SJCRH30 (cell line): ENCODE data around the gene FAM184A. TPM values are rescaled to one million over a fixed set of nuclear protein-coding genes. Genes with fewer than 3 reads are reported as not detected.
"Not testable (repeated sequence)": the region's sequence is repeated elsewhere in the genome, so short reads cannot be mapped to it uniquely, and the experiment has no call there.

Experiments used
- DNase-seq, 2 experiments: peaks; one replicate each; pipeline ENCODE4 v3.0.0-alpha.2; 2015 to 2020
- H3K27ac ChIP-seq: fragments of 250-450 bp; sonication (Bioruptor Pico); 2 replicates; pipeline ENCODE4 v1.5.1; 2020; ENCODE audit warnings: mild to moderate bottlenecking, moderate library complexity
- H3K27me3 ChIP-seq: fragments of 250-450 bp; sonication (Bioruptor Pico); 2 replicates; pipeline ENCODE4 v1.5.1; 2020; ENCODE audit warnings: mild to moderate bottlenecking, moderate library complexity
- H3K36me3 ChIP-seq: fragments of 250-450 bp; sonication (Bioruptor Pico); 2 replicates; pipeline ENCODE4 v1.5.1; 2020; ENCODE audit warnings: mild to moderate bottlenecking, moderate library complexity
- H3K4me1 ChIP-seq: fragments of 250-450 bp; sonication (Bioruptor Pico); 2 replicates; pipeline ENCODE4 v1.5.1; 2020; ENCODE audit warnings: mild to moderate bottlenecking, moderate library complexity
- H3K4me3 ChIP-seq: fragments of 250-450 bp; sonication (Bioruptor Pico); 2 replicates; pipeline ENCODE4 v1.5.1; 2020; ENCODE audit warnings: mild to moderate bottlenecking, moderate library complexity
- H3K9me3 ChIP-seq: fragments of 250-450 bp; sonication (Bioruptor Pico); replicated peaks from 2 replicates; pipeline ENCODE4 v1.5.1; 2020; ENCODE audit warnings: mild to moderate bottlenecking, moderate library complexity
- total RNA-seq: library from RNA; depleted of rRNA; stranded (reverse); fragments of >200 nt; shearing (Covaris generic); gene quantifications from 2 replicates; pipeline ENCODE4 v1.2.3, GENCODE V29; 2014

The FAM184A gene
- total RNA-seq, 1 experiment from 2014 or later: 11.3 TPM

DNA sequence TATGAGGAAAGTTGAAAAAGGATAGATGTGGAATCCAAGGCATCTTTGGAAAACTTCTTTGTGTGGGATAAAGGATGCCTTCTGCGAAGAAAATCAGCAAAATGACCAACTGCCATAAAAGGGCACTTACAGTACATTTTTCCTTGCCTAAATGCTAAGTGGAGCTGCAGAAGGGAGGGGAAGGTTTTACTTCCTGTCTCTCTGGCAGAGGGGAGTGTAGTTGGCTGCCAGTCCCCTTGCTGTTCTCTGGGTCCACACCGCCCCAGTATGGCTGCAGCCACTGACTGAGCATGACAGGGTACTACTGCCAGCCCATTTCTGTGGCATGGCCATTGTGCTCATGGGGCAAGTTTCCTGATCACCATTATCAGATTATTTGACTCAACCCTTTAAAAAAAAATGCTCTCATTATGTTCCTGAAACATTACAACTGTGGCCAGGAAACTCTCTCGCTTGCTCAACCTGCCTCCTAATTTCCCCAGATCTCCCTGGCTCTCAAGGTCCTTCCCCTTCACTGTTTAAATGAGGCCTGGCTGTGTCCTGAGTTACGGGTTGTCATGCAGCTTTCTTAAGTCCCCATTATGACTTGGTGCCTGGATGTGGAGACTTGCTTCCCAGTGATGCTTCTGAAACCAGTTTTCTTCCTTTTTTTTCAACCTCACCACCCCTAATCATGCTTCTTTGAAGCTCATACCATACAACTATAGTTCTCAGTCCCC is 34.5 kb upstream of the FAM184A start:
- Histone ChIP-seq H3K4me3 (no peak overlapping the region), H3K36me3 (no peaks in the 10 kb centered on the region), H3K27ac (no peak overlapping the region), H3K27me3 (no peaks in the 10 kb centered on the region), H3K4me1 (no peaks in the 10 kb centered on the region), H3K9me3 (no peaks in the 10 kb centered on the region)
- DNase-seq: no peak

DNA sequence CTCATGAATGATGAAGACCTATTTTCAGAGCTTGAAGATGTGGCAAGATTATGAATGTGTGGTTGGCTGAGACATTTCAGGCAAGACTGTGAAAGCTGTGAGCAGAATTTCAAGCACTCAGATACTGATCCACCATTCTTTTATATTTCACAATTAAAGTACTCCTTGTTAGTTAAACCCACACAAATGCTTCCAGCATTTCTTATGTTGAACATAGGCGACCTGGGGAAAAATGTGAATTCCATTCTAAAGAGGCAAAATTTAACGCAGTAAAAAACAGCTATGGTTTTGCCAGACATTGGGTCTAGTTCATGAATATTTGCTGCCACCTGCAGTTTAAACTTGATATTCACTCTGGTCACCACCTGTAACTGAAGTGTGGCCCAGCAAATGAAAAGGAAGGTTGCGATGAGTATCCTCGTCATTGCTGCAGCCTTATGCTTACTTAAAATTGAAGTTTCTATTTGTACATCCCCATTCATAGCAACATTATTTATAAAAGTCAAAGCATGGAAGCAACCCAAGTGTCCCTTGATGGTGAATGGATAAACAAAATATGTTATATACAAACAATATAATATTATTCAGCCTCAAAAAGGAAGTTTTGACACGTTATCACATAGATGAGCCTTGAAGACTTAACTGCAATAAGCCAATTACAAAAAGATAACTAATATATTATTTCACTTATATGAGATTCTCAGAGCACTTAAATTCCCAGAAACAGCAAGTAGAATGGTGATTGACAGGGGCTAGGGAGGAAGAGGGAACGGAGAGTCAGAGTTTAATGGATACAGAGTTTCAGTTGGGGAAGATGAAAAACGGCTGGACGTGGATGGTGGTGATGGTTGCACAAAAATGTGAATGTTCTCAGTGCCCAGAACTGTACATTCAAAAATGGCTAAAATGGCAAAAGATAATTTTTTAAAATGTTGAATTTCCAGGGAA is 32.4 kb upstream of the FAM184A start:
- H3K27me3 ChIP-seq: no peaks in the 10 kb centered on the region
- no peak overlapping the region; the same call in 1 of the 2 replicates for H3K4me3 ChIP-seq
- no peaks in the 10 kb centered on the region for H3K9me3 ChIP-seq
- H3K27ac ChIP-seq: no peak overlapping the region
- H3K36me3 ChIP-seq: no peaks in the 10 kb centered on the region
- DNase-seq: peak; percentile 28 to 78
- no peaks in the 10 kb centered on the region for H3K4me1 ChIP-seq

DNA sequence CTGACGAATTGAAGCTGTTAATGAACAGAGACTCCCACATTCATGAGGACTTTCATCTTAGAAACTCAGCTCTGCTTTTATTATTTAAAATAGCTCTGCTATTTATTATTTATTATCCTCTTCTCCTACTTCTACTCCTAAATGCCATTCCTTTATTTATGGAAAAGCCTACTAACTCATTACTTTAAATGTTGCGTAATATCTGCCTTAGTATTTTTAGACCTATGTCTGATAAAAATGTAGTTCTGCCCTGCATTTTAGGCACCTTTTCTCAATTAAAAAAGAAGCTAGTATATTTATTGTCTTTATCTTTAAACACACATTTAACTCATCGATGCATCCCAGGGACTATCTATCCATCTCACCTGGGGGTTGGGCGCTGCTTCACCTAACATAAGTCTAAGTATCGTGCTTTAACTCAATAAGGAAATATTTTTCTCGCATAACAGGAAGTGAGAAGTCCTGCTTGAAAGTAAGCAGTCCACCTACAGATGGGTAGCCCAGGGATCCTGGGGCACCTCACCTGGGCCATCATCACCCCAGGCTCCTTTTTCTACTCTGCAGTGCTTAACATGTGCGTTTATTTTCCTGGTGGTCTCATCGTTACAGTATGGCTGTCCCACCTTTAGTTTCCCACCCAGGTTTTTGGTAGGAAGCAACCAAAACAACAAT is 31.3 kb upstream of the FAM184A start:
- no peaks in the 10 kb centered on the region for H3K9me3 ChIP-seq
- H3K36me3 ChIP-seq: no peaks in the 10 kb centered on the region
- no peak for DNase-seq
- no peak overlapping the region for H3K27ac ChIP-seq
- no peaks in the 10 kb centered on the region for H3K27me3 ChIP-seq
- no peak overlapping the region for H3K4me3 ChIP-seq
- H3K4me1 ChIP-seq: no peaks in the 10 kb centered on the region

DNA sequence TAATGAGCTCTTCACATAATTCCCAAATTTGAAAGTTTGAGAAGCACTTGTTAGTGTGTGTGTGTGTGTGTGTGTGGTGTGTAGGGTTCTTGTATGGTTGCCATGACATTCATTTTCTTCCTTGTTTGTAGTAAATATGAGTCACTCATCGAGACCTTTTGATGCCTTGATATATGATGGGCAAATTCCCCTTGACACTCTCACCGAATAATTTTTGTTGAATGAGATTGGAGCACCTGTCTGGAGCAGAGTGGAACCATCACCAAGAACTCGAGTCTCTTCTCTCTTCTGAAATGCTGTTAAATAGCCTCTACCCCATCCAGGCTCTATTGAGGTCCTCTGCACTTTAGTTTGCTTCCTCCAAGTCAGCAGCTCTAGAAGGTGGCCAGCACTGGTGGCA is 29.6 kb upstream of the FAM184A start:
- Histone ChIP-seq H3K9me3 (no peaks in the 10 kb centered on the region), H3K36me3 (no peaks in the 10 kb centered on the region), H3K27me3 (no peaks in the 10 kb centered on the region), H3K4me3 (no peak overlapping the region), H3K27ac (no peak overlapping the region), H3K4me1 (no peaks in the 10 kb centered on the region)
- DNase-seq: no peak

DNA sequence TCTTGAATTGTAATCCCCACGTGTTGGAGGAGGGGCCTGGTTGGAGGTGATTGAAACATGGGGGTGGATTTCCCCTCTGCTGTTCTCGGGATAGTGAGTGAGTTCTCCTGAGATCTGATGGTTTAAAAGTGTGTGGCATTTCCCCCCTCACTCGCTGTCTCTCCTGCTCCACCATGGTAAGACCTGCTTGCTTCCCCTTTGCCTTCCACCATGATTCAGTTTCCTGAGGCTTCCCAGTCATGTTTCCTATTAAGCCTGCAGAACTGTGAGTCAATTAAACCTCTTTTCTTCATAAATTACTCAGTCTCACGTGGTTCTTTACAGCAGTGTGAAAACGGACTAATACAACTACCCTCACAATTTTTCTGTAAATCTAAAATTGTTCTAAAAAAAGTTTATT is 26.8 kb upstream of the FAM184A start:
- no peaks in the 10 kb centered on the region for H3K36me3 ChIP-seq
- no peaks in the 10 kb centered on the region for H3K4me1 ChIP-seq
- no peaks in the 10 kb centered on the region for H3K27me3 ChIP-seq
- H3K4me3 ChIP-seq: no peak overlapping the region
- DNase-seq: no peak
- no peak overlapping the region for H3K27ac ChIP-seq
- H3K9me3 ChIP-seq: no peaks in the 10 kb centered on the region

DNA sequence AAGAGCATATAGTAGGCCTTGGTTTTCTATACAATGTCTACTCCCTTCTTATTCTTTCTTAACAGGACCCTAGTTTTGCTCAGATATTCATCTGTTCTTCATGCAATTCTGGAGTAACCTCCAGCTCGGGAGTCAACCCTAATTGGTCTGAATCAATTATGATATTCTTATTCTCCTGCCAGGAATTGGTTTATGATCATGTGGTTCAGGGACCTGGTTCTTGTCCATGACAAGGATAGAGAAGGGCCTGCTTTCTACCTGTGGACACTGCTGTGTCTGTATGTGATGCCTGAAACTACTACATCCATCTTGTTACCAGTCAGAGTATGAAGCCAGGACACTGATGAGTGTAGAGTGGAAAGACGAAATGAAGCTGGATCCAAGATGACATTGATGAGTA is 24.4 kb upstream of the FAM184A start:
- no peaks in the 10 kb centered on the region for H3K27me3 ChIP-seq
- no peak for DNase-seq
- H3K4me3 ChIP-seq: no peak overlapping the region
- no peak overlapping the region for H3K27ac ChIP-seq
- no peaks in the 10 kb centered on the region for H3K9me3 ChIP-seq
- no peaks in the 10 kb centered on the region for H3K4me1 ChIP-seq
- no peaks in the 10 kb centered on the region for H3K36me3 ChIP-seq

DNA sequence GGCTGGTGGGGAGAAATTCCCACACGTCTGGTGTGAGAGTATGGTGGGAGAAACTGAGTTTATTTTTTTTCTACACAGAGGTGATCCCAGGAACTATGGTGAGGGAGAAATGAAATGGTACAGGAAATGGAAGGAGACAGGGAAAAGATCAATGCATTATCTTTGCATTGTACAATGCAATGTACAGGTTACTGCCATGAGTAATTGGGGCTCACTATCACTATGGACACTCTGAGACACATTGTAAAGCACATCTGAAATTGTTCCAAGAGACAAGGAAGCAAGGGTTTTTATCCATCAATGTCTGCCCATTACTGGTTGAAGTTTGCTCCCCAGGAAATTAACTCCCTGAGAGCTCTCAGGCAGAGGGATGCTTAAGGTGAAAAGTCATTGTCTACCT is 21.7 kb upstream of the FAM184A start:
- no peak overlapping the region for H3K27ac ChIP-seq
- H3K9me3 ChIP-seq: no peaks in the 10 kb centered on the region
- H3K27me3 ChIP-seq: no peaks in the 10 kb centered on the region
- no peaks in the 10 kb centered on the region for H3K4me1 ChIP-seq
- no peak for DNase-seq
- no peaks in the 10 kb centered on the region for H3K36me3 ChIP-seq
- no peak overlapping the region for H3K4me3 ChIP-seq

DNA sequence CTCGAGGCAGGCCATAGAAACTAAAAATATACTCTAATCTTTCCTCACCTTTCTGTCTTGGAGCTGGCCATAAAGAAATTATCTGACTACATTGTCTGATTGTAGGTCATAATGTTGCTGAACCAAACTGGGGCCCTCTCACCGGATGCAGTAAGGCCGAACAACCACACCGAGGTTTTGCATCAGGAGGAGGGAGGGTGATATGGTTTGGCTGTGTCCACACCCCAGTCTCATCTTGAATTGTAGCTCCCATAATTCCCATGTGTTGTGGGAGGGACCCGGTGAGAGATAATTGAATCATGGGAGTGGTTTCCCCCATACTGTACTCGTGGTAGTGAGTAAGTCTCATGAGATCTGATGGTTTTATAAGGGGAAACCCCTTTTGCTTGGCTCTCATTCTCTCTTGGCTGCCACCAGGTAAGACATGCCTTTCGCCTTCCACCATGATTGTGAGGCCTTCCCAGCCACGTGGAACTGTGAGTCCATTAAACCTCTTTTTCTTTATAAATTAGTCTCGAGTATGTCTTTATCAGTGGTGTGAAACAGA is 19.4 kb upstream of the FAM184A start:
- H3K4me3 ChIP-seq, H3K4me1 ChIP-seq, H3K27me3 ChIP-seq, H3K9me3 ChIP-seq, H3K36me3 ChIP-seq, H3K27ac ChIP-seq, DNase-seq: not testable (repeated sequence)

DNA sequence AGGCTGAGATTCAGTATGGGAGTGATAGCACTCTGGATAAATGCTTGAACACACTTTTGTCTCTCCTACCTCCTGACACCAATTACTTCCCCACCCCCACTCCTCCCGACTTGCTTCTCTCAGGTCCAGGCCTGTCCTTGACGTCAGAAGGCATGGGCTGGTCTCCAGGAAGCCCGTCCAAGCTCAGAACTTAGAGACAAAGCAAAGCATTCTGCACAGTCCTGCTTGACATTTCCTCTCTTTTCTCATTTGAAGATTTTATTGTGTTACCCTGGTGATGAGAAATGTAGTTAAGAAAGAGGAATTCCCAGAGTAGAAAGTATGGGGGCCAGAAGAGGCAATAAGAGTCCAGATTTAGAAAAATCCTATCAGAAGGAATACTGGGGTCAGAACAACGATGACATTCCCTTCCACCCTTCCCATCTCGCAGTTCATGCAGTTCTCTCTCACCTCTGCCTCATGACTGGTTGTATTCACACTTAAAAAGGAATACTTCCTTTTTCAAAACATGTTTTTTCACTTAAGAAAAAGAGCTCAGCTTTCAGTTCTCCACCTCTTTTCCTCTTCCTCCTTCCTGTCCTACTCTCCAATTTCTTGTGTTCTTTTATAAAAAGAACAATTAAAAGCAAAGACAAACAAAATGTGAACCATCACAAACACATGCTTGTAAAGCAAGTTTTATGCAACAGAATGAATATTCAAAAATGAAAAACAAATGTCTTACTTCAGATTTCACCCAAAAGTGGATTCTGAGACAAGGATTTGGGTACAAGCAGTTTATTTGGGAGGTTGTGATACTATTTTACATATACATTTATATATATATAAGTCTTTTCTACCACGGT is 18.5 kb upstream of the FAM184A start:
- DNase-seq: no peak
- no peak overlapping the region for H3K4me3 ChIP-seq
- no peaks in the 10 kb centered on the region for H3K27me3 ChIP-seq
- H3K4me1 ChIP-seq: no peaks in the 10 kb centered on the region
- no peak overlapping the region for H3K27ac ChIP-seq
- no peaks in the 10 kb centered on the region for H3K9me3 ChIP-seq
- no peaks in the 10 kb centered on the region for H3K36me3 ChIP-seq

DNA sequence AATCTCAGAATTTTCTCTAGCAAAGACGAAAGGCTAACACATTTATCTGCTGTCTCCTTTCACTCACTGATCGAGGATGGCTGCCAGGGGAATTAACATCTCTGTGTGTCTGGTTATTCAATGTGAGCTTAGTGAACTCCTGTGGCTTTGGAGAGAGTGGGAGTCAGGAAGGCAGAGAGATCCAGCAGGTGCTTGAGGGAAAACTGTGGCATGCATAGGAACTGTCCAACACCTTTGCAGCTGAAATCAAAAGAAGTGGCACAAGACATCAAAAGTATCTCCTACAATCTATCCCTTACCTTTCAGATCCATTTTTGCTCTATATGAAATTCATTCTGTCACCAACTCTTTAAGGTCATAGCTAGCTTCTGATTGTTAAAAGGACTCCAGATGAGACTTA is 11.8 kb upstream of the FAM184A start:
- Histone ChIP-seq H3K9me3 (no peaks in the 10 kb centered on the region), H3K27ac (no peak overlapping the region), H3K4me1 (no peaks in the 10 kb centered on the region), H3K4me3 (no peak overlapping the region), H3K27me3 (no peaks in the 10 kb centered on the region), H3K36me3 (no peaks in the 10 kb centered on the region)
- peak in 1 of 2 experiments; percentile 31 for DNase-seq

DNA sequence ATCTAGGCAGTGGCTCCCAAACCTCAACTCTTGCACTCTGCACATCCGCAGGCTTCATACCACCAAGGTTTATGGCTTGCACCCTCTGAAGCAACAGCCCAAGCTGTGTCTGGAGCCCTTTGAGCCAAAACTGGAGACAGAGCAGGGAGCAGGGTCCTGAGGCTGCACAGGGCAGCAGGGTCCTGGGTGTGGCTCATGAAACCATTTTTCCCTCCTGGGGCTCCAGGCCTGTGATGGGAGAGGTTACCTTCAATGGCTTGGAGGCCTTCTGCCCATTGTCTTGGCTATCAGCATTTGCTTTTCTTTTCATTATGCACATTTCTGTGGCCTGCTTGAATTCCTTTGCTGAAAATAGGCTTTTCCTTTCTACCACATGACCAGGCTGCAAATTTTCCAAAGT is 6.3 kb upstream of the FAM184A start:
- Histone ChIP-seq H3K27me3 (no peaks in the 10 kb centered on the region), H3K4me1 (no peaks in the 10 kb centered on the region; the same call in 1 of the 2 replicates), H3K27ac (no peak overlapping the region), H3K4me3 (no peak overlapping the region), H3K36me3 (no peaks in the 10 kb centered on the region), H3K9me3 (0 out of 2 replicates have a peak, but pooled peaks cover 3% of the 10 kb centered on the region)
- no peak for DNase-seq

DNA sequence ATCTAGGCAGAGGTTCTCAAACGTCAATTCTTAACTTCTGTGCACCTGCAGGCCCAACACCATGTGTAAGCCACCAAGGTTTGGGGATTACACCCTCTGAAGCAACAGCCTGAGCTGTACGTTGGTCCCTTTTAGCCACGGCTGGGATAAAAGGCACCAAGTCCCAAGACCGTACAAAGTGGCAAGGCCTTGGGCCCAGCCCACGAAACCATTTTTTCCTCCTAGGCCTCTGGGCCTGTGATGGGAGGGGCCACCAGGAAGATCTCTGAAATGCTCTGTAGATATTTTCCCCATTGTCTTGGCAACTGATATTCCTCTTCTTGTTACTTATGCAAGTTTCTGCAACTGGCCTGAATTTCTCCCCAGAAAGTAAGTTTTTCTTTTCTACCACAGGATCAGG is 4.5 kb upstream of the FAM184A start:
- Histone ChIP-seq H3K36me3 (no peaks in the 10 kb centered on the region), H3K27me3 (no peaks in the 10 kb centered on the region), H3K4me1 (no peaks in the 10 kb centered on the region; the same call in 1 of the 2 replicates), H3K9me3 (0 out of 2 replicates have a peak, but pooled peaks cover 3% of the 10 kb centered on the region), H3K4me3 (no peak overlapping the region), H3K27ac (no peak overlapping the region)
- no peak for DNase-seq

DNA sequence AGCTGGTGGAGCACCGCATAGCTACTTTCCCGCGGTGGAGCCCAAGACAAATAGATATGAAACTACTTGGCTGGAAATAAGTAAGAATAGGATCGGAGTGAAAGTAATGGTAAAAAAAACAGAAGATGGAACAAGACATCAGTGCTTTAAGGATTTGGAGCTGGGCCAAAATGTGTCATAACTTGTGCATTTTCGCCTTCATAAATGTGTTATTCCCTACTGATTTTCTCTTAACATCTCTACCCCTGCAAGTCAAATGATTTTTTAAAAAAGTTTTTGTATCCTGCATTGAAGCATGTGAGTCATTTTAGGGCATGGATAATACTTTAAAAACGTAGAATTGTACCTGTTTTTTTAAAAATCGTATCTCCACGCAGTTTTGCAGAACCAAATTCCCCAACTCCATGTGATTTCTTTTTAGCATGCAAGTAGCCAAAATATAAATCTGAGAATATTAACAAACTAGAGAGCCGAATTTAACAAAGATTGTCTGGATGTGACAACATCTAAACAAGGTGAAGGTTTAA is 882 bp upstream of the FAM184A start:
- Histone ChIP-seq H3K27ac (peak overlapping the region; percentile 14; the same call in 1 of the 2 replicates), H3K4me1 (no peaks in the 10 kb centered on the region; the same call in 1 of the 2 replicates), H3K27me3 (no peaks in the 10 kb centered on the region), H3K4me3 (peak overlapping the region; percentile 70), H3K36me3 (no peaks in the 10 kb centered on the region), H3K9me3 (0 out of 2 replicates have a peak, but pooled peaks cover 3% of the 10 kb centered on the region)
- DNase-seq: peak in 1 of 2 experiments; percentile 15
